ENCODE results near the gene IGF2R. TPM values are rescaled to one million over a fixed set of nuclear protein-coding genes. Genes with fewer than 3 reads are reported as not detected.

Gene IGF2R
- total RNA-seq, 1 donor from 2014 or later, result 73.4 TPM

GRCh38 chr6:159969921-159970320, 1.0 kb downstream of the IGF2R start:
- intact Hi-C loops (cut with DNase I), result loop anchor here (10.0 kb wide), 1 partner anchor 275 kb away; the partner anchor contains the start of gene SOD2
- DNase-seq (ENCODE audit: extremely low spot score in 2 of 2), result no peak
- Histone ChIP-seq H3K4me3 (peak overlapping the region; percentile 70 to 94), H3K4me1 (peaks cover 53% of the 10 kb centered on the region), H3K36me3 (no peaks in the 10 kb centered on the region), H3K9me3 (no peaks in the 10 kb centered on the region), H3K27ac (peak overlapping the region; percentile 93), H3K27me3 (no peaks in the 10 kb centered on the region)
- TF ChIP-seq POLR2AphosphoS5 (IDR thresholded peaks at IDR 0.05; ENCODE audit: insufficient read depth in 1 of 2, low read depth in 1 of 2), result peak in 1 of 2 donors; percentile 56
- no peak for TF ChIP-seq CTCF (IDR thresholded peaks at IDR 0.05)
- TF ChIP-seq POLR2A (IDR thresholded peaks at IDR 0.05), result peak in 1 of 2 donors; percentile 27

- intact Hi-C loops (cut with DNase I), result no loop called here
- Histone ChIP-seq H3K27ac (peak overlapping the region; percentile 93), H3K4me3 (peak overlapping the region; percentile 70 to 94), H3K36me3 (no peaks in the 10 kb centered on the region), H3K9me3 (no peaks in the 10 kb centered on the region), H3K4me1 (peaks cover 57% of the 10 kb centered on the region), H3K27me3 (no peaks in the 10 kb centered on the region)
- DNase-seq (ENCODE audit: extremely low spot score in 2 of 2), result no peak
- TF ChIP-seq POLR2A (IDR thresholded peaks at IDR 0.05) (no peak), CTCF (IDR thresholded peaks at IDR 0.05) (no peak), POLR2AphosphoS5 (IDR thresholded peaks at IDR 0.05; ENCODE audit: insufficient read depth in 1 of 2, low read depth in 1 of 2) (no peak)
Measured at GRCh38 chr6:159970659-159971063, 1.8 kb downstream of the IGF2R start.

GRCh38 chr6:159971341-159972178, 2.7 kb downstream of the IGF2R start:
- TF ChIP-seq POLR2A (IDR thresholded peaks at IDR 0.05) (no peak), POLR2AphosphoS5 (IDR thresholded peaks at IDR 0.05; ENCODE audit: insufficient read depth in 1 of 2, low read depth in 1 of 2) (no peak), CTCF (IDR thresholded peaks at IDR 0.05) (no peak)
- Histone ChIP-seq H3K36me3 (no peaks in the 10 kb centered on the region), H3K9me3 (no peaks in the 10 kb centered on the region), H3K27me3 (no peaks in the 10 kb centered on the region), H3K4me3 (no peak overlapping the region), H3K4me1 (peaks cover 65% of the 10 kb centered on the region), H3K27ac (peak overlapping the region; percentile 93)
- intact Hi-C loops (cut with DNase I), result no loop called here
- no peak for DNase-seq (ENCODE audit: extremely low spot score in 2 of 2)

- TF ChIP-seq POLR2AphosphoS5 (IDR thresholded peaks at IDR 0.05; ENCODE audit: insufficient read depth in 1 of 2, low read depth in 1 of 2), result no peak
- no peak for TF ChIP-seq CTCF (IDR thresholded peaks at IDR 0.05)
- TF ChIP-seq POLR2A (IDR thresholded peaks at IDR 0.05), result no peak
- intact Hi-C loops (cut with DNase I), result no loop called here
- Histone ChIP-seq H3K36me3 (no peaks in the 10 kb centered on the region), H3K27me3 (no peaks in the 10 kb centered on the region), H3K4me3 (no peak overlapping the region), H3K27ac (peak overlapping the region; percentile 44), H3K9me3 (no peaks in the 10 kb centered on the region), H3K4me1 (peaks cover 76% of the 10 kb centered on the region)
- no peak for DNase-seq (ENCODE audit: extremely low spot score in 2 of 2)
Measured at GRCh38 chr6:159972506-159973268, 3.8 kb downstream of the IGF2R start.

Measured in vagina (tissue), 2 donors.